ENCODE data around the gene PCCA. TPM values are rescaled to one million over a fixed set of nuclear protein-coding genes. Genes with fewer than 3 reads are reported as not detected.

PCCA gene
- total and polyA plus RNA-seq, 4 donors = 8.3 to 71.8 (median 22.8) TPM

- no peak for ATAC-seq (ENCODE audit: insufficient read depth, low FRiP score)
- 98% methylated on average over 5 of the region's 5 CpGs for WGBS, 2 donors
- peak in 1 of 3 donors; percentile 14 for DNase-seq
- no peak overlapping the region for H3K4me3 ChIP-seq
- H3K4me1 ChIP-seq (ENCODE audit: control insufficient read depth in 5 of 5, insufficient read depth in 5 of 5, low read length in 5 of 5) = no peaks in the 10 kb centered on the region
- no peak overlapping the region for H3K27ac ChIP-seq (ENCODE audit: low read depth in 1 of 2, low read length in 1 of 2)
- peaks cover 0 to 31% (median 5%) of the 10 kb centered on the region in 4 donors for H3K36me3 ChIP-seq (ENCODE audit: control insufficient read depth in 4 of 4, insufficient read depth in 4 of 4, low read length in 4 of 4)
- H3K27me3 ChIP-seq (ENCODE audit: control insufficient read depth in 3 of 3, insufficient read depth in 3 of 3, low read length in 2 of 3) = no peaks in the 10 kb centered on the region
- no peak overlapping the region for H3K9ac ChIP-seq (ENCODE audit: insufficient read depth in 1 of 2, low read length in 2 of 2)
- H3K9me3 ChIP-seq (ENCODE audit: control insufficient read depth in 4 of 4, insufficient read depth in 3 of 4, low read length in 3 of 4) = peaks cover 10 to 36% (median 24%) of the 10 kb centered on the region in 4 donors
- no peak for TF ChIP-seq CTCF (IDR thresholded peaks at IDR 0.05; ENCODE audit: control extremely low read depth, extremely low read depth)
Measured at GRCh38 chr13:100409132-100409531, 320.2 kb downstream of the PCCA start.

GRCh38 chr13:100423375-100423774, 334.5 kb downstream of the PCCA start:
- no peak overlapping the region for H3K9ac ChIP-seq (ENCODE audit: insufficient read depth in 1 of 2, low read length in 2 of 2)
- 70 to 88% methylated on average over 2 of the region's 2 CpGs for WGBS, 2 donors
- H3K36me3 ChIP-seq (ENCODE audit: control insufficient read depth in 4 of 4, insufficient read depth in 4 of 4, low read length in 4 of 4) = peaks cover 0 to 3% (median 1%) of the 10 kb centered on the region in 4 donors
- H3K4me3 ChIP-seq = no peak overlapping the region
- H3K27me3 ChIP-seq (ENCODE audit: control insufficient read depth in 3 of 3, insufficient read depth in 3 of 3, low read length in 2 of 3) = no peaks in the 10 kb centered on the region
- H3K9me3 ChIP-seq (ENCODE audit: control insufficient read depth in 4 of 4, insufficient read depth in 3 of 4, low read length in 3 of 4) = peaks cover 0 to 2% (median 0%) of the 10 kb centered on the region in 4 donors
- no peak for TF ChIP-seq CTCF (IDR thresholded peaks at IDR 0.05; ENCODE audit: control extremely low read depth, extremely low read depth)
- ATAC-seq (ENCODE audit: insufficient read depth, low FRiP score) = no peak
- H3K4me1 ChIP-seq (ENCODE audit: control insufficient read depth in 5 of 5, insufficient read depth in 5 of 5, low read length in 5 of 5) = peaks cover 0 to 2% (median 0%) of the 10 kb centered on the region in 5 donors
- H3K27ac ChIP-seq (ENCODE audit: low read depth in 1 of 2, low read length in 1 of 2) = no peak overlapping the region
- no peak for DNase-seq

GRCh38 chr13:100428986-100429385, 340.1 kb downstream of the PCCA start:
- H3K27me3 ChIP-seq (ENCODE audit: control insufficient read depth in 3 of 3, insufficient read depth in 3 of 3, low read length in 2 of 3) = no peaks in the 10 kb centered on the region
- DNase-seq (peak in 1 of 3 donors; percentile 56), ATAC-seq (ENCODE audit: insufficient read depth, low FRiP score) (no peak)
- H3K4me1 ChIP-seq (ENCODE audit: control insufficient read depth in 5 of 5, insufficient read depth in 5 of 5, low read length in 5 of 5) = peaks cover 0 to 6% (median 0%) of the 10 kb centered on the region in 5 donors
- peaks cover 0 to 3% (median 3%) of the 10 kb centered on the region in 4 donors for H3K36me3 ChIP-seq (ENCODE audit: control insufficient read depth in 4 of 4, insufficient read depth in 4 of 4, low read length in 4 of 4)
- TF ChIP-seq CTCF (IDR thresholded peaks at IDR 0.05; ENCODE audit: control extremely low read depth, extremely low read depth) = no peak
- H3K9me3 ChIP-seq (ENCODE audit: control insufficient read depth in 4 of 4, insufficient read depth in 3 of 4, low read length in 3 of 4) = peaks cover 0 to 2% (median 0%) of the 10 kb centered on the region in 4 donors
- 92% methylated on average over 3 of the region's 3 CpGs for WGBS, 2 donors
- H3K27ac ChIP-seq (ENCODE audit: low read depth in 1 of 2, low read length in 1 of 2) = no peak overlapping the region
- no peak overlapping the region for H3K9ac ChIP-seq (ENCODE audit: insufficient read depth in 1 of 2, low read length in 2 of 2)
- no peak overlapping the region for H3K4me3 ChIP-seq

GRCh38 chr13:100432611-100433010, 343.7 kb downstream of the PCCA start:
- H3K4me1 ChIP-seq (ENCODE audit: control insufficient read depth in 5 of 5, insufficient read depth in 5 of 5, low read length in 5 of 5) = peaks cover 0 to 6% (median 0%) of the 10 kb centered on the region in 5 donors
- H3K27ac ChIP-seq (ENCODE audit: low read depth in 1 of 2, low read length in 1 of 2) = no peak overlapping the region
- H3K27me3 ChIP-seq (ENCODE audit: control insufficient read depth in 3 of 3, insufficient read depth in 3 of 3, low read length in 2 of 3) = no peaks in the 10 kb centered on the region
- DNase-seq (no peak), ATAC-seq (ENCODE audit: insufficient read depth, low FRiP score) (no peak)
- H3K4me3 ChIP-seq = no peak overlapping the region
- H3K9me3 ChIP-seq (ENCODE audit: control insufficient read depth in 4 of 4, insufficient read depth in 3 of 4, low read length in 3 of 4) = no peaks in the 10 kb centered on the region
- 93 to 98% methylated on average over 2 of the region's 2 CpGs for WGBS, 2 donors
- no peak overlapping the region for H3K9ac ChIP-seq (ENCODE audit: insufficient read depth in 1 of 2, low read length in 2 of 2)
- TF ChIP-seq CTCF (IDR thresholded peaks at IDR 0.05; ENCODE audit: control extremely low read depth, extremely low read depth) = no peak
- peaks cover 0 to 6% (median 3%) of the 10 kb centered on the region in 4 donors for H3K36me3 ChIP-seq (ENCODE audit: control insufficient read depth in 4 of 4, insufficient read depth in 4 of 4, low read length in 4 of 4)

All from lung (tissue), 12 donors.